Measurements from ENCODE around the gene NXNL1. TPM values are rescaled to one million over a fixed set of nuclear protein-coding genes. Genes with fewer than 3 reads are reported as not detected.

NXNL1 gene
- total RNA-seq, 4 donors from 2014 or later: not detected

DNA sequence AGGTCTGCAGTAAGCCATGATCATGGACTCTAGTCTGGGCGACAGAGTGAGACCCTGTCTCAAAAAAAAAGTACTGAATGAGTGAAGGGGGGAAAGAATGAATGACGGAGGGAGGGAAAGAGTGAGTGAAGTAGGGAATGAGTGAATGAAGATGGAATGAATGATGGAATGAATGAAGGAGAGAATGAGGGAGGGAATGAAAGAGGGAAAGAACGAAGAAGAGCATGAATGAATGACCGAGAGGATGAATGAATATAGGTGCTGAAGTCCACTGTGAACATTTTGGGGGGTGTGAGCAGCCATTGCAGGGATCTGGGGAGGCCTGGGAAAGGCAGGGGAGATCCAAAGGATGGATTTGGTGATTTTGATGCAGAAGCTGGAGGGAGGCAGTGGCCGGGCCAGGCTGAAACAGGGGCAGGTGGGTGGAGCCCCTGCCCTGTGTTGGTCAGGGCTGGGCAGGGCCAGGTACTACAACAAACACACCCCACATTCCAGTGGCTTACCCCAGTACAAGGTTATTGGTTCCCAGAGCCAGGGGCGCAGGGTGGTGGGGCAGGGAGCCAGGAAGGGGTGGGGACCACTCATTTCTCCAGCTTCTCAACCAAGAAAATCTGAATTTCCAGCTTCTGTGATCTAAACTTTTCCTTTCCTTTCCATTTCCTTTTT is 23.9 kb upstream of the NXNL1 start:
- Histone ChIP-seq H3K27me3 (no peaks in the 10 kb centered on the region), H3K4me3 (no peak overlapping the region), H3K36me3 (peaks cover 0 to 30% (median 0%) of the 10 kb centered on the region in 3 donors), H3K27ac (no peak overlapping the region), H3K9me3 (no peaks in the 10 kb centered on the region), H3K4me1 (peaks cover 0 to 34% (median 12%) of the 10 kb centered on the region in 3 donors)
- WGBS, 2 donors: 80 to 85% methylated on average over 6 of the region's 6 CpGs
- intact Hi-C loops (cut with DNase I): no loop called here
- no peak for DNase-seq
- TF ChIP-seq, protein P1, sequence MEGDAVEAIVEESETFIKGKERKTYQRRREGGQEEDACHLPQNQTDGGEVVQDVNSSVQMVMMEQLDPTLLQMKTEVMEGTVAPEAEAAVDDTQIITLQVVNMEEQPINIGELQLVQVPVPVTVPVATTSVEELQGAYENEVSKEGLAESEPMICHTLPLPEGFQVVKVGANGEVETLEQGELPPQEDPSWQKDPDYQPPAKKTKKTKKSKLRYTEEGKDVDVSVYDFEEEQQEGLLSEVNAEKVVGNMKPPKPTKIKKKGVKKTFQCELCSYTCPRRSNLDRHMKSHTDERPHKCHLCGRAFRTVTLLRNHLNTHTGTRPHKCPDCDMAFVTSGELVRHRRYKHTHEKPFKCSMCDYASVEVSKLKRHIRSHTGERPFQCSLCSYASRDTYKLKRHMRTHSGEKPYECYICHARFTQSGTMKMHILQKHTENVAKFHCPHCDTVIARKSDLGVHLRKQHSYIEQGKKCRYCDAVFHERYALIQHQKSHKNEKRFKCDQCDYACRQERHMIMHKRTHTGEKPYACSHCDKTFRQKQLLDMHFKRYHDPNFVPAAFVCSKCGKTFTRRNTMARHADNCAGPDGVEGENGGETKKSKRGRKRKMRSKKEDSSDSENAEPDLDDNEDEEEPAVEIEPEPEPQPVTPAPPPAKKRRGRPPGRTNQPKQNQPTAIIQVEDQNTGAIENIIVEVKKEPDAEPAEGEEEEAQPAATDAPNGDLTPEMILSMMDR (IDR thresholded peaks at IDR 0.05): no peak
- TF ChIP-seq POLR2A (IDR thresholded peaks at IDR 0.05): no peak

DNA sequence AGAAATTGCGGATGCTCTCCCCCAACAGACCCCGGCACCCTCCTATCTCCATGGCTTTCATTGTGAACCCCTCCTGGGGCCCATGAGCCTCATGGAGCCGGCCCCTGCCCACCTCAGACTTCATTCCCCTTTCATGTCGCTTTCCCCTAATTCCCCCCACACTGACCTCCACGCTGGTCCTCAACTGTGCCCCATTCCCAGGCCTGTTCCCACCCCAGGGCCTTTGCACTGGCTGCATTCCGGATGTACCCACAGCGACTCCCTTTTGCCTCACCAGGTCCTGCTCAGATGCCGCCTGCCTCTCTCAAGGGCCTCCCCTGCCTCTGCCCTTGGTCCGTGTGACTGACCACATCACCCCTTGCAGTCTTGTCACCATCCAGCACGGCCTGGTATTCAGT is 22.9 kb upstream of the NXNL1 start:
- no peak for DNase-seq
- H3K9me3 ChIP-seq: no peaks in the 10 kb centered on the region
- H3K4me3 ChIP-seq: no peak overlapping the region
- H3K27ac ChIP-seq: no peak overlapping the region
- no peak for TF ChIP-seq POLR2A (IDR thresholded peaks at IDR 0.05)
- TF ChIP-seq, protein P1 (IDR thresholded peaks at IDR 0.05): no peak
- intact Hi-C loops (cut with DNase I): no loop called here
- 93 to 95% methylated on average over 7 to 9 of the region's 10 CpGs for WGBS, 2 donors
- peaks cover 0 to 30% (median 0%) of the 10 kb centered on the region in 3 donors for H3K36me3 ChIP-seq
- no peaks in the 10 kb centered on the region for H3K27me3 ChIP-seq
- H3K4me1 ChIP-seq: peaks cover 0 to 30% (median 9%) of the 10 kb centered on the region in 3 donors

DNA sequence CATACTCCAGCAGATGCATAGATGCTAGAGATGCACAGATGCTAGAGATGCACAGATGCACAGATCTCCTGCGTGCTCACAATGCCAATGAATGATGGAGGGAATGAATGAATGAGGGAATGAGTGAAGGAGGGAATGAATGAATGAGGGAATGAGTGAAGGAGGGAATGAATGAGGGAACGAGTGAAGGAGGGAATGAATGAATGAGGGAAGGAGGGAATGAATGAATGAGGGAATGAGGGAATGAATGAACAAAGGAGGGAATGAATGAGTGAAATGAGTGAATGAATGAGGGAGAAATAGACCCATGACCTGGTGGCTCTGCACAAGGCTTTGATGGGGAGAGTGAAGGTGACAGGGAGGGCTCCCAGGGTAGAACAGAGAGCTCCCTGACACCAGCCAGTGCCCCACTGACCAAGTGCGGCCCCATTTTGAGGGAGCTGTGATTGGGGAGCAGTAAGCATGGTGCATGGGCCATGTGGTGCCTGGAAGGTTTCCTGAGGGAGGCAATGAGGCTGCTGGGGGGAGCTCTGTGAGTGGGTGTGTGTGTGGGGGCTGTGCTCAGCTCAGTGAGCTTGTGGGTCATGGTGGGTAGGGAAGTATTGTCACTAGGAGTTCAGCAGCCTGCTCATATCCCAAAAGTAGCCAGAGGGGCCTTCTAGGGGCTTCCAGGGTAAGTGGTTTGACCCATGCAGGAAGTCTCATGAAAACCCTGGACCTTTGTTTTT is 22.3 kb upstream of the NXNL1 start:
- no peak for TF ChIP-seq POLR2A (IDR thresholded peaks at IDR 0.05)
- TF ChIP-seq, protein P1 (IDR thresholded peaks at IDR 0.05): no peak
- peaks cover 0 to 25% (median 4%) of the 10 kb centered on the region in 3 donors for H3K4me1 ChIP-seq
- intact Hi-C loops (cut with DNase I): no loop called here
- no peak overlapping the region for H3K27ac ChIP-seq
- no peak overlapping the region for H3K4me3 ChIP-seq
- H3K9me3 ChIP-seq: no peaks in the 10 kb centered on the region
- no peaks in the 10 kb centered on the region for H3K27me3 ChIP-seq
- DNase-seq: no peak
- WGBS, 2 donors: 82 to 89% methylated on average over 3 of the region's 3 CpGs
- peaks cover 0 to 28% (median 0%) of the 10 kb centered on the region in 3 donors for H3K36me3 ChIP-seq

DNA sequence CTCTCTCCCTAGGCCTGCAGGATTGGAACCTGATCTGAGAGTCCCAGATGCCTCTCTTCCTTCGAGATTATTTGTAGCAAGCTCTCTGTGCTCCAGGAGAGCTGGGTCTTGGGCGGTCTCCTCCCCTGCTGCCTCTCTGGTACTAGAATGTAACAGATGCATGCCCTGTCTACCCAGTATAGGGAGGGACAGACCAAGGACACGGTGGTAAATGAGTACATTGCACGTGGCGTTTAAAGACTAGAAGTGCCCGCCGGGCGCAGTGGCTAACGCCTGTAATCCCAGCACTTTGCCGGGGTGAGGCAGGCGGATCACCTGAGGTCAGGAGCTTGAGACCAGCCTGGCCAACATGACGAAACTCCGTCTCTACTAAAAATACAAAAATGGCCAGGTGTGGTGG is 21.3 kb upstream of the NXNL1 start:
- H3K4me1 ChIP-seq: peaks cover 0 to 16% (median 0%) of the 10 kb centered on the region in 3 donors
- TF ChIP-seq, protein P1 (IDR thresholded peaks at IDR 0.05): no peak
- TF ChIP-seq POLR2A (IDR thresholded peaks at IDR 0.05): no peak
- no peaks in the 10 kb centered on the region for H3K27me3 ChIP-seq
- H3K27ac ChIP-seq: no peak overlapping the region
- H3K36me3 ChIP-seq: peaks cover 0 to 17% (median 0%) of the 10 kb centered on the region in 3 donors
- WGBS, 2 donors: 89 to 98% methylated on average over 8 to 9 of the region's 13 CpGs
- H3K9me3 ChIP-seq: no peaks in the 10 kb centered on the region
- no peak overlapping the region for H3K4me3 ChIP-seq
- DNase-seq: no peak
- intact Hi-C loops (cut with DNase I): no loop called here

DNA sequence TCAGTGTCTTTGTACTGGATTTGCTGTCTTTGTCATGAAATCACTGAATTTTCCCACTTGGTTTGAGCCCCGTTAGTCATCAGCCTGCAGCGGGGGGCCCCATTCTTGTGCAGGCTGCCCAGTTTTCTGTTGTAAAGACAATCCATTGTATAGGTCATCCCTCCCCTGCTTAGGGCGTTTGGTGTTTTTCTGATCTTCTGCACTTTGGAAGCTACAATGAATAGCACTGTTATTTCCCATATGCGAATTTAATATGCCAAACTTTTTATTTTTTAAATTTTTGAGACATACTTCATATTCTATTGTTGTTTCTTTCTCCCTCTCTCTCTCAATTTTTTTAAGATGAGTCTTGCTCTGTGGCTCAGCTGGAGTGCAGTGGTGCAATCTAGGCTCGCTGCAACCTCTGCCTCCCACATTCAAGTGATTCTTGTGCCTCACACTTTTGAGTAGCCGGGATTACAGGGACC is 18.6 kb upstream of the NXNL1 start:
- H3K27ac ChIP-seq: peak overlapping the region in 2 of 4 donors; percentile 21 to 37
- no peak for DNase-seq
- H3K27me3 ChIP-seq: no peaks in the 10 kb centered on the region
- 56 to 70% methylated on average over 6 of the region's 6 CpGs for WGBS, 2 donors
- H3K4me3 ChIP-seq: no peak overlapping the region
- H3K4me1 ChIP-seq: peaks cover 0 to 31% (median 12%) of the 10 kb centered on the region in 3 donors
- peaks cover 0 to 8% (median 0%) of the 10 kb centered on the region in 3 donors for H3K36me3 ChIP-seq
- no peaks in the 10 kb centered on the region for H3K9me3 ChIP-seq
- intact Hi-C loops (cut with DNase I): no loop called here
- TF ChIP-seq POLR2A (IDR thresholded peaks at IDR 0.05): no peak
- TF ChIP-seq, protein P1 (IDR thresholded peaks at IDR 0.05): no peak

Measured in esophagus squamous epithelium (tissue), 5 donors.